Measurements from ENCODE around the gene SPECC1.
"Not testable (repeated sequence)": the region's sequence is repeated elsewhere in the genome, so short reads cannot be mapped to it uniquely, and the experiment has no call there.

SPECC1 gene

GRCh38 chr17:20010099-20010863, 1.1 kb downstream of the SPECC1 start:
- peak in 47 of 56 donors; percentile 8 to 77 (median 48) for DNase-seq

- no peak for DNase-seq
These were observed 1.8 kb downstream of the SPECC1 start for GRCh38 chr17:20010936-20011335.

GRCh38 chr17:20012017-20012536, 2.9 kb downstream of the SPECC1 start:
- no peak for DNase-seq

- not testable (repeated sequence) for DNase-seq
These were observed 7.4 kb downstream of the SPECC1 start for GRCh38 chr17:20016475-20016992.

- no peak for DNase-seq
These were observed 13.5 kb downstream of the SPECC1 start for GRCh38 chr17:20022701-20023100.

GRCh38 chr17:20026960-20027359, 17.8 kb downstream of the SPECC1 start:
- no peak for DNase-seq

- no peak for DNase-seq
These were observed 19.3 kb downstream of the SPECC1 start for GRCh38 chr17:20028443-20028842.

GRCh38 chr17:20032636-20033035, 23.5 kb downstream of the SPECC1 start:
- DNase-seq = no peak

- DNase-seq = no peak
These were observed 24.3 kb downstream of the SPECC1 start for GRCh38 chr17:20033415-20033814.

GRCh38 chr17:20035501-20035900, 26.3 kb downstream of the SPECC1 start:
- no peak for DNase-seq

- not testable (repeated sequence) for DNase-seq
These were observed 28.1 kb downstream of the SPECC1 start for GRCh38 chr17:20037286-20037685.

GRCh38 chr17:20039037-20039436, 29.9 kb downstream of the SPECC1 start:
- DNase-seq = no peak

GRCh38 chr17:20040216-20040615, 31.1 kb downstream of the SPECC1 start:
- DNase-seq = no peak

GRCh38 chr17:20043021-20043420, 33.9 kb downstream of the SPECC1 start:
- no peak for DNase-seq

GRCh38 chr17:20045476-20045875, 36.3 kb downstream of the SPECC1 start:
- no peak for DNase-seq

- DNase-seq = no peak
These were observed 37.5 kb downstream of the SPECC1 start for GRCh38 chr17:20046629-20047028.

GRCh38 chr17:20051624-20052023, 42.5 kb downstream of the SPECC1 start:
- no peak for DNase-seq

GRCh38 chr17:20053361-20053964, 44.3 kb downstream of the SPECC1 start:
- DNase-seq = no peak

GRCh38 chr17:20059728-20060188, 50.6 kb downstream of the SPECC1 start:
- DNase-seq = no peak

- DNase-seq = peak in 50 of 56 donors; percentile 18 to 86 (median 49)
These were observed 54.8 kb downstream of the SPECC1 start for GRCh38 chr17:20063665-20064648.

- DNase-seq = peak in 2 of 56 donors; percentile 13 to 44
These were observed 57.1 kb downstream of the SPECC1 start for GRCh38 chr17:20066253-20066652.
